ENCODE results near the gene SAFB.

- no peak for TF ChIP-seq POLR2A (IDR thresholded peaks at IDR 0.05)
- no peak for TF ChIP-seq CTCF (IDR thresholded peaks at IDR 0.05)
These were observed 53.4 kb downstream of the SAFB start for GRCh38 chr19:5676105-5676771.
